Activated T-helper 2 cell treated with anti-CD3 and anti-CD28 coated beads, Interferon-gamma antibody, Interleukin-2, Interleukin-4, amounts not matched to agents 10 μg/mL and 5 μg/mL and 100 μg/mL, durations not matched to agents 14 hours and 24 hours and 36 hours (primary cell): ENCODE data around the gene SLIT1. TPM values are rescaled to one million over a fixed set of nuclear protein-coding genes. Genes with fewer than 3 reads are reported as not detected.

ENCODE experiments used
- DNase-seq: peaks from one replicate; pipeline ENCODE4 v3.0.0; 2021; ENCODE audit warnings: low spot score
- H3K27ac Mint-ChIP-seq: one replicate; pipeline ENCODE4 v1.8.0; 2021; ENCODE audit warnings: mixed read lengths
- H3K27me3 Mint-ChIP-seq: one replicate; pipeline ENCODE4 v1.8.0; 2021; ENCODE audit warnings: low read depth, mixed read lengths
- H3K36me3 Mint-ChIP-seq: one replicate; pipeline ENCODE4 v1.8.0; 2021; ENCODE audit warnings: low read depth, mixed read lengths
- H3K4me1 Mint-ChIP-seq: one replicate; pipeline ENCODE4 v1.8.0; 2021; ENCODE audit warnings: low read depth, mixed read lengths
- H3K4me3 Mint-ChIP-seq: one replicate; pipeline ENCODE4 v1.8.0; 2021; ENCODE audit warnings: low read depth, mild to moderate bottlenecking, moderate library complexity, mixed read lengths
- H3K9me3 Mint-ChIP-seq: one replicate; pipeline ENCODE4 v1.8.0; 2021; ENCODE audit warnings: mixed read lengths
- intact Hi-C: fragments of 100-400 bp; cut with micrococcal nuclease; formaldehyde crosslinking; loops from one replicate; pipeline ENCODE4 v1.15.1; 2023
- total RNA-seq: library from RNA; stranded (reverse); gene quantifications from 2 replicates; pipeline ENCODE4 v1.2.3, GENCODE V29; 2022

Gene SLIT1
- total RNA-seq, 1 donor from 2014 or later, result 0.21 TPM

DNA sequence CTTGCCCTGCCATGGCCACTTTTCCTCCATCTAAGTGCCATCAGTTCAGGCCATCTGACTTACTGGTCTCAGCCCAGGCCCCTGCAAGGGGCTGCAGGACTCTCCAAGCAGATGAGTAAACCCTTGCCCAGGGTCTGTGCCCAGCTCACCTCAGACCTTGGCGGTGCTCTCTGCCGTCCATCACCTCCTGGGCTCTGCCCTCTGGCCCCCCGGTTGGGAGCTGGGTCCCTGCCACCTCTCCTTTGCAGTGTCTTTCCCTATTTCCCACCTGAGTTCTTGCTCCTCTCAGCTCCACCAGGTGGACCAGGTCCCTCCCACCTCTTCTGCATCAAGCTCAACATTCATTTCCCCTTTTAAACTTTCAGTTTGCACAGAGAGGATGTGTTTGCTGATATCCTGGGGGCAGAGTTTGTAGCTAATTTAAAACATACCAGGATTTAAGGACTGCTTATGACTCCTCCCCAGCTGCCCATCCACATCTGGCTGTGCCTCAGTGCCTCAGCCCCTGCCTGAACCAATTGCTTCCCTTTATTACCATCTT lies 135.5 kb downstream of the SLIT1 start:
- intact Hi-C loops, result no loop called here
- DNase-seq, result no peak
- Mint-ChIP-seq H3K4me3 (no peak overlapping the region), H3K9me3 (peaks cover 6% of the 10 kb centered on the region), H3K4me1 (no peaks in the 10 kb centered on the region), H3K27me3 (peaks cover 3% of the 10 kb centered on the region), H3K36me3 (no peaks in the 10 kb centered on the region), H3K27ac (no peak overlapping the region)

DNA sequence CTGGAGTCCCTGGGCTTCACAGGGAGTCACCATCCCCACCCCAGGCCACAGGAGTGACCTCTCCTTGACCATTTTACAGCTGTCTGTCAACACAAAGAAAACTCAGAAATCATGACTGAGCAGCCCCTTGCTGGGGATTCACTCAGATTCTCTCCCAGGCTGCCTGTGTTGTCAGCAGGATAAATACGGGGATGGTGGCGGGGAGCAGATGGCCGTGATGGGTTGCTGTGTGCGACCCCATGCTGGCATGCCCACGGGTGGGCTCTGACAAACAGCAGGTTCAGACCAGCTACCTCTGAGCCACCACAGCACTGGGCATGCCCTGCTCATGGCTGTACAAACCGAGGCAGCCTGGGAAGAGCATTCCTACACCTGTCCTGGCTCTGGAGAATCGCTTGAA lies 136.1 kb downstream of the SLIT1 start:
- Mint-ChIP-seq H3K27ac (no peak overlapping the region), H3K4me3 (no peak overlapping the region), H3K9me3 (peaks cover 6% of the 10 kb centered on the region), H3K27me3 (peaks cover 3% of the 10 kb centered on the region), H3K4me1 (no peaks in the 10 kb centered on the region), H3K36me3 (no peaks in the 10 kb centered on the region)
- intact Hi-C loops, result no loop called here
- no peak for DNase-seq

DNA sequence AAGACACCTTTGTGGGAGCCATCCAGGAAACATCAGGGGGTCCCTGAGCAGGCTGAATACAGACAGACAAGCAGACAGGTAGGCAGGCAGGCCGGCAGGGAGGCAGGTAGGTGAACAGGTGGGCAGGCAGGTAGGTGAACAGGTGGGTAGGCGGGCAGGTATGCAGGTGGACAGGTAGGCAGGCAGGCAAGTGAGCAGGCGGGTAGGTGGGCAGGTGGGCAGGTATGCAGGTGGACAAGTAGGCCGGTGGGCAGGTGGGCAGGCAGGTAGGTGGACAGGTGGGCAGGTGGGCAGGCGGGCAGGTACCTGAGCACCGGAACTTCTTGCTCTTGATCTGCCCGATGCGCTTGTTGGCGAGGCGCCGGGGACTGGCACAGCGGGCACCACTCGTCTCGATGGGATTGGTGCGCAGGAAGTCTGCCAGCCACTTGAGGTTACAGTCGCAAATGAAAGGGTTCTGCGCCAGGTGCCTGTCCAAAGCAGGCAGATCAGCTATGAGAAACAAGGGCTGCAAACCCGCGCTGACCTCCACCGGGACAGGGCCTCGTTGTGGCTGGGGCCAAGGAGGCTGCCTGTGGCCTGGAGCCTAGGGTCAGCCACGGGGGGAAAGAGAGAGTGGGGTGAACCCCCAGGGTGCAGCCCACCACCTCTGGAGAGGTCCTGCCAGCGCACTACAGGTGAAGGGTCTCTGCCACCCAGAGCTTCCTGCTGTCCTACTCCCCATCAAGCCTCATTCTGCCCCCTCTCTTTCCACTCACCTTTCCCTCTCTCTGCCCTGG lies 136.9 kb downstream of the SLIT1 start:
- Mint-ChIP-seq H3K9me3 (peaks cover 6% of the 10 kb centered on the region), H3K27ac (no peak overlapping the region), H3K4me3 (no peak overlapping the region), H3K27me3 (peaks cover 3% of the 10 kb centered on the region), H3K36me3 (no peaks in the 10 kb centered on the region), H3K4me1 (no peaks in the 10 kb centered on the region)
- intact Hi-C loops, result no loop called here
- no peak for DNase-seq

DNA sequence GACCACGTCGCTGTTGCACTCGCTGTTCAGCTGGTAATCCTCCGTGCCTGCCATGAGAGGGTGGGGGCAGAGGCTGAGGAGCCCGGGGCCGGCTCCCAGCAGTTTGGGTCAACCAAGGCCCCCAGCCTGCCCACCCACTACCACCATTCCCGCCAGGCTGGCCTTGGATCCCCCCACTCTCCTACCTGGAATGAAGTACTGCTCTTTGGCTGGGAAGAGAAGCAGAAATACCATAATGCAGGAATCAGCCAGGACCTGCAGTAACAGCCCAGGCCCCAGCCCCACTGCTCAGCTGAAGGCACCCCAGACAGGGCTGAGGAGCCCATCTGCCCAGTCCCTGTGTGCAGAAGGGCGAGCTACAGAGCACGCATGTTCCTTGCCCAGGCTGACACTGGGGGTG lies 138.0 kb downstream of the SLIT1 start:
- DNase-seq, result no peak
- Mint-ChIP-seq H3K27me3 (peaks cover 3% of the 10 kb centered on the region), H3K27ac (no peak overlapping the region), H3K4me3 (no peak overlapping the region), H3K36me3 (no peaks in the 10 kb centered on the region), H3K9me3 (peaks cover 6% of the 10 kb centered on the region), H3K4me1 (no peaks in the 10 kb centered on the region)
- intact Hi-C loops, result no loop called here

DNA sequence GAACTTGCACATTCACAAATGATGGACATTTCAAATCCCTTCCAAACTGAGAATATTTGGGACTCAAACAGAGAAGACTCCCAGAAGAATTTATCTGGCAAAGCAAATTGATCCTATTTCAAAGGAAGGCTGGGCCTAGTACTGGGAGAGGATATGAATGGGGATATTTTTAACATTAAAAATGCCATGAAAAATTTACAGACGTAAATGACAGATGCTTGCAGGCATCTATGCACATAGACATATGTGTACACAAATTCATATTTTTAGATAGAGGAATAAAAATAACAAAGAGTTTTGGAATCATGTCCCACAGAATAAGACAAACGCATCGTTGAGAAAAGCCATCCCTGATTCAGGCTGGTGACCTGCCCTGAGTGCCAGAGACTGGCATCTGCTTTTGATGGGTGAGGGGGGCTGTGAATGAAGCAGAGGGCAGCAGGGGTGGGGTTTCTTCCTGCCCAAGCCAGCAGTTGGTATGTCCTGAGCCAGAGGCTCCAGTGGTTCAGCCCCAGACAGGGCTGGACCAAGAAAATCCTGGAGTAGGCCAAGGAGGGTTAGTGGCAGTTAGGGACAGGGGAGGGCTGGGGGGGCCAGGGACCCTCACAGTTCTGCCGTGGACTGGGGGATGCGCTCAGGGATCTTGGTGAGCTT lies 138.5 kb downstream of the SLIT1 start:
- Mint-ChIP-seq H3K4me3 (no peak overlapping the region), H3K9me3 (peaks cover 6% of the 10 kb centered on the region), H3K36me3 (no peaks in the 10 kb centered on the region), H3K27me3 (peaks cover 3% of the 10 kb centered on the region), H3K4me1 (no peaks in the 10 kb centered on the region), H3K27ac (no peak overlapping the region)
- no peak for DNase-seq
- intact Hi-C loops, result no loop called here

DNA sequence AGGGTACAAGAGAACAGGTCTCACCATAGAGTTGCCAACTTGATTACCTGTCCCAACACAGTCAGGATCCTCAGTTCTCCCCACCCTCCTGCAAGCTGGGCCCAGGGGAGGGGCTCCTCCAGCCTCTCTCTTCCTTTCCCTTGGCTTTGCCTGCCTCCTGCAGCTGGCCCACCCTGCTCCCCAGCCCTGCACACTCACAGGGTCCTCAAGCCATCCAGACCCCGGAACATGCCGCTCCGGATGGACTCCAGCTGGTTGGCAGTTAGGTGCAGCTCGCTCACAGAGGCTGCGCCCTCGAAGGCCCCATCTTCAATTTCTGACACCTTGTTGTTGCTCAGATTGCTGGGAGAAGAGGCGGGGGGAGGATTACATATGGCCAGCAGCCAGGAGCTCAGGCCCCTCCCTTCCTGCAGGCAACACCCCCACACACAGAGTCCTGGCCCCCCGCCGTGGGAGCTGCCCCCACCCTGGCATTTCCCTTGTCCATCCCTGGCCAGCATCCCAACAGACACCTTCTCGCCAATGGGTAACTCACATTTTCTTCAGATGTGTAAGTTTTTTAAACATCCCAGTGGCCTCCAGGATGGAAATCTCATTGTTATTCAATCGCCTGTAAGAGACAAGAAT lies 139.2 kb downstream of the SLIT1 start:
- H3K9me3 Mint-ChIP-seq, result peaks cover 6% of the 10 kb centered on the region
- intact Hi-C loops, result no loop called here

DNA sequence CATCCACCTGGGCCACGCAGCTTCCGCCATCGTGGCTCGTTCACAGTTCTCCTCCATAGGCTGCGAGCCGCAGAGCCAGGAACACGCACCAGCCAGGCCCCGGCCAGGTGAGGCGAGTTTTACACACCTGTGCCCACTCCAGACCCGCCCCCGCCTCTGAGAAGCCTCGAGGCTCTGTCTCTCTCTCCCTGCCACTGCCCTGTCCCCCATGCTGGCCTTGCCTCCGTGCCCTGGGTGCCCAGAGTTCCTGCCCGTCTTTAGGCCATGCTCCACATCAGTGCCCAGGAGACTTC lies 142.2 kb downstream of the SLIT1 start:
- intact Hi-C loops, result no loop called here
- Mint-ChIP-seq H3K9me3 (no peaks in the 10 kb centered on the region), H3K36me3 (no peaks in the 10 kb centered on the region), H3K4me3 (no peak overlapping the region), H3K27ac (no peak overlapping the region), H3K27me3 (no peaks in the 10 kb centered on the region), H3K4me1 (no peaks in the 10 kb centered on the region)
- DNase-seq, result no peak

More for the DNA sequence above, 139.2 kb downstream of the SLIT1 start:
- no peak overlapping the region for H3K27ac Mint-ChIP-seq
- H3K36me3 Mint-ChIP-seq, result no peaks in the 10 kb centered on the region
- H3K4me3 Mint-ChIP-seq, result no peak overlapping the region
- no peak for DNase-seq
- peaks cover 3% of the 10 kb centered on the region for H3K27me3 Mint-ChIP-seq
- H3K4me1 Mint-ChIP-seq, result no peaks in the 10 kb centered on the region

DNA sequence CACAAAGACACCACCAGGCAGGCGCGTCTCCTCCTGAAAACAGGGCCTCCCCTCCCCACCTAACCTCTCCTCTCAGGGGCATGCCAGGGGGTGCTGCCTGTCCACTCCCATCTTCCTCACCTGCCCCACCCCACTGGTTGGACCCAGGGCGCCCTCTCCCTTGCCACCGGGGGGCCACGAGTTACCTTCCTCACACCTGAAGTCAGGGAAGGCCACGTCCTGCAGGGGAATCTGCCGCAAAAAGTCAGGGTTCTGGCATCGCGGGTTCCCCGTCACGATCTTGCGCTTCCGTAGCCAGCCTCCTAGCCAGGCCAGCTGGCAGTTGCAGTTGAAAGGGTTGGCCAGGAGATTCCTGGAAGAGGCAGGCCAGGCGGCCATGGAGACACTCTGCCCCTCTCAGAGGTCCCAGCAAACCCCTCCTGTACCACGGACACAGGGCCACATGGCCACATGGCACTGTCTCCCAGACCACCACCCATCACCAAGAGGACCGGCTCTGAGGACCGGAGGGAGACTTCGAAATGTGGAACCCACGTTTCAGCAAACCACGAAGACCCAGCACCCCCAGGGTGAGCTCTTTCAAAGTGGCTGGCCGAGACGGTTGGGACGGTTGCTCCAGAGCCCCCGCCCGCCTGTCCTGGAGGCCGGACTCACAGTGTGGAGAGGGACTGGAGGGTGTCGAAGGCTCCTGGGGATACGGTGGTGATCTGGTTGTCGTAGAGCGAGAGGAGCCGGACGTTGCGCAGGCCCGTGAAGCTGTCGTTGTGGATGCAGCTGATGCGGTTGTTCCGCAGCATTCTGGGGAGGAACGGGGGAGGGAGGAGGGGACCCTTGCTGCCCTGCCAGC lies 142.8 kb downstream of the SLIT1 start:
- no peak for DNase-seq
- Mint-ChIP-seq H3K36me3 (no peaks in the 10 kb centered on the region), H3K9me3 (no peaks in the 10 kb centered on the region), H3K4me1 (no peaks in the 10 kb centered on the region), H3K4me3 (no peak overlapping the region), H3K27me3 (no peaks in the 10 kb centered on the region), H3K27ac (no peak overlapping the region)
- intact Hi-C loops, result no loop called here

DNA sequence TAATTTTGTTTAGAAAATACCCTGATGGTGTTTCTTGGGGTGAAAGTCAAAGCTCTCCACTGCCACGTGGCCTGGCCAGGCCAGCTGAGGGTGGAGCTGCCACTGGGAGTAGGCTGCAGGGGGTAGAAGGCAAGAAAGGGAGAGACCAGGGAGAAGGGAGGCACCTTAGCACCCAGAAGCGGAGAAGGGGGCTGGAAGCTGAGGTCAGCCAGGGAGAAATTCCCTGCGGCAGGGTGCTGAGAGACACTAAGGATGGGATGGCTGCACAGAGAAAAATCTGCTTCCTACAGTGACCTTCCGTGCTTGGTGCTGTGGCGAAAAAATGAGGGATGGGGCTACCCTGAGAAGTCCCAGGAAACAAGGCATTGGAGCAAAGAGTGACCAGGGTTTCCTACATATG lies 143.7 kb downstream of the SLIT1 start:
- Mint-ChIP-seq H3K36me3 (no peaks in the 10 kb centered on the region), H3K4me3 (no peak overlapping the region), H3K27ac (no peak overlapping the region), H3K27me3 (no peaks in the 10 kb centered on the region), H3K4me1 (peaks cover 4% of the 10 kb centered on the region), H3K9me3 (no peaks in the 10 kb centered on the region)
- DNase-seq, result no peak
- intact Hi-C loops, result no loop called here

DNA sequence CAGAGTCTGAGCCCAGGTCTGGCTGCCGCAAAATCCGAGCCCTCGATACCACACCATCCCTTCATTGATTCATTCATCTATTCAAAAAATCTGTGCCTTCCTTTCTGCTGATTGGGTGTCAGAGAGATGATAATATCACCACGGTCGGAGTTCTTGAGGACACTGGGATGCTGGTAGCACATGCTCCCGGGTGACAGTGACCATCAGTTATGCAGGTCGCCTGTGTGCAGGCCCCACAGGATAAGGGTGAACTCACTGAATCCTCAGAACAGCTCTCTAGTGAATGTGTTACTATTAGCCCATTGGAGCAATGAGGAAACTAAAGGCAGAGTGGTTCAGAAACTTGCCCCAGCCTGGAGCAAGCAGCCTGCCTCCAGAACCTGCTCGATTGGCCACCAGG lies 145.1 kb downstream of the SLIT1 start:
- Mint-ChIP-seq H3K36me3 (no peaks in the 10 kb centered on the region), H3K27ac (no peak overlapping the region), H3K4me1 (peaks cover 7% of the 10 kb centered on the region), H3K27me3 (peaks cover 1% of the 10 kb centered on the region), H3K4me3 (no peak overlapping the region), H3K9me3 (no peaks in the 10 kb centered on the region)
- intact Hi-C loops, result no loop called here
- no peak for DNase-seq

DNA sequence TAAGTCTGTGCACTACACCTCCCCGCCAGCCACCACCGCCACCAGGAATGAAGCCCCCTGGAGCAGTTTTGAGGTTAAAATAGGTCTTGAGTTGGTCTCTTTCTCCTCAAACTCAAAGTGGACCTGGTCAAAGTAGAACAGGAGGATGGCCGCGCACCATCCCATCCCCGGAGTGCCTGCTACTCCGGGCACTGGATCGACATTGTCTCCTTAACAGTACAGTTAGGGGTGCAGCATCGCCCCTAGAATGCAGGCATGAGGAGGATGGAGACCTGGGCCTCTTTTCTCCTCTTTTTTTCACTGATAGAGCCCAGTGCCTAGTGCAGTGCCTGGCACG lies 145.5 kb downstream of the SLIT1 start:
- intact Hi-C loops, result no loop called here
- Mint-ChIP-seq H3K4me1 (peaks cover 7% of the 10 kb centered on the region), H3K9me3 (no peaks in the 10 kb centered on the region), H3K4me3 (no peak overlapping the region), H3K27me3 (peaks cover 4% of the 10 kb centered on the region), H3K36me3 (no peaks in the 10 kb centered on the region), H3K27ac (no peak overlapping the region)
- no peak for DNase-seq

DNA sequence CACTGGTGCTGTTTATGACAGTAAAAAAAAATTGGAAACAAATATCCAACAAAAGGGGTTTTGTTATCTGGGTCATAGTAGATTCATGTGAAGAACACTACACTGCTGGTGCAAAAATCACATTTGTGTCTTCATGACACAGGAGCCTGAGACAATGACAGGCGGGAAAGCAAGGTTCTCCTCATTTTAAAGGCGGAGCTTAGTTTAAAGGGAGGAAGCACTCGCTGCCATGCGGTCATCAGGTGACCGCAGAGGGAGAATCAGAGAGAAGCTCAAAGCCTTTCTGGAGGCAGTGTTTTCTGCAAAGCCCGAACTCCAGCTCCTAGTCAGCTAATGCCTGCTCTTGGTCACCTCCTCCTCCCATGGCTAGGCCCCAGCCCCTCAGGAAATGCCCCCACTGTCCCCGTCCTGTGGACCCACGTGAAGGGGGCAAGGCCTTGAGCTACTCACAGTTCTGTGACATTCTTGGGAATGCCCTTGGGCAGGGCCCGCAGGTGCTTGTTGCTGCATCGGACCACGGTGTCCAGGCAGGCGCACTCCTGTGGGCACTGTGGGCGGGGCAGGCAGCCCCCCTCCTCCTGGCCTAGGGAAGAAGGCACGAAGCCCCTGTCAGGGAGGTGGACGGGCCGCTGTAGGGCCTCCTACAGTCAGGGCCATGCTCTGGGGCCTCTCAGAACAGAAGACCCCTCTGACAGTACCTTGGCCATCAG lies 146.1 kb downstream of the SLIT1 start:
- Mint-ChIP-seq H3K4me1 (peaks cover 7% of the 10 kb centered on the region), H3K27ac (no peak overlapping the region), H3K9me3 (no peaks in the 10 kb centered on the region), H3K4me3 (no peak overlapping the region), H3K36me3 (no peaks in the 10 kb centered on the region), H3K27me3 (peaks cover 7% of the 10 kb centered on the region)
- intact Hi-C loops, result no loop called here
- no peak for DNase-seq
